Activated B cell treated with CpG ODN at 0.5 μM for 24 hours (primary cell): ENCODE results near the gene CACNG5. TPM values are rescaled to one million over a fixed set of nuclear protein-coding genes. Genes with fewer than 3 reads are reported as not detected.

Source experiments
- ATAC-seq: fragments of 200-7000 bp; cut with Tn5 transposase; one replicate; pipeline ENCODE4 v1.10.0; 2021; ENCODE audit warnings: low read depth, mild to moderate bottlenecking, moderate library complexity
- CTCF ChIA-PET: fragments of 350-600 bp; sonication (Branson Sonifier 250); formaldehyde crosslinking; loops from one replicate; lab custom pipeline; 2021; ENCODE audit warnings: antibody characterized with exemption; lab: Charles Lee
- POLR2A ChIA-PET: fragments of 350-600 bp; sonication (Branson Sonifier 250); formaldehyde crosslinking; loops from one replicate; lab custom pipeline; 2021; ENCODE audit warnings: antibody characterized with exemption; lab: Charles Lee
- DNase-seq: peaks from one replicate; pipeline ENCODE4 v3.0.0; 2022
- H3K27ac Mint-ChIP-seq: one replicate; pipeline ENCODE4 v1.8.0; 2020; ENCODE audit warnings: mixed read lengths
- H3K27me3 Mint-ChIP-seq: one replicate; pipeline ENCODE4 v1.8.0; 2021; ENCODE audit warnings: mixed read lengths
- H3K36me3 Mint-ChIP-seq: one replicate; pipeline ENCODE4 v1.8.0; 2021; ENCODE audit warnings: low read depth, mixed read lengths
- H3K4me1 Mint-ChIP-seq: one replicate; pipeline ENCODE4 v1.8.0; 2021; ENCODE audit warnings: mixed read lengths
- H3K4me3 Mint-ChIP-seq: one replicate; pipeline ENCODE4 v1.8.0; 2020; ENCODE audit warnings: mild to moderate bottlenecking, mixed read lengths
- H3K9me3 Mint-ChIP-seq: one replicate; pipeline ENCODE4 v1.8.0; 2020; ENCODE audit warnings: mixed read lengths
- CTCF ChIP-seq: fragments of 200-600 bp; IDR thresholded peaks from one replicate; pipeline ENCODE4 v1.8.0; 2022; ENCODE audit warnings: antibody characterized with exemption, mild to moderate bottlenecking
- intact Hi-C: fragments of 100-400 bp; cut with micrococcal nuclease; formaldehyde crosslinking; loops from one replicate; pipeline ENCODE4 v1.15.1; 2024
- total RNA-seq: library from RNA; stranded (reverse); gene quantifications from 2 replicates; pipeline ENCODE4 v1.2.3, GENCODE V29; 2022

CACNG5 gene
- total RNA-seq, 1 donor from 2014 or later = not detected

- ChIA-PET CTCF (no interaction called here), POLR2A (no interaction called here)
- no peak for TF ChIP-seq CTCF
- no peak for DNase-seq
- no peak overlapping the region for H3K4me3 Mint-ChIP-seq
- H3K27me3 Mint-ChIP-seq = peaks cover 17% of the 10 kb centered on the region
- no peaks in the 10 kb centered on the region for H3K36me3 Mint-ChIP-seq
- H3K9me3 Mint-ChIP-seq = no peaks in the 10 kb centered on the region
- ATAC-seq = no peak
- intact Hi-C loops = no loop called here
- H3K27ac Mint-ChIP-seq = no peak overlapping the region
- H3K4me1 Mint-ChIP-seq = no peaks in the 10 kb centered on the region
Measured at GRCh38 chr17:66840061-66840460, 5.1 kb downstream of the CACNG5 start.

GRCh38 chr17:66841328-66841727, 6.4 kb downstream of the CACNG5 start:
- ATAC-seq = no peak
- H3K36me3 Mint-ChIP-seq = no peaks in the 10 kb centered on the region
- H3K27ac Mint-ChIP-seq = no peak overlapping the region
- no peaks in the 10 kb centered on the region for H3K4me1 Mint-ChIP-seq
- ChIA-PET CTCF (no interaction called here), POLR2A (no interaction called here)
- no peak overlapping the region for H3K4me3 Mint-ChIP-seq
- H3K9me3 Mint-ChIP-seq = no peaks in the 10 kb centered on the region
- peaks cover 12% of the 10 kb centered on the region for H3K27me3 Mint-ChIP-seq
- intact Hi-C loops = no loop called here
- no peak for DNase-seq
- no peak for TF ChIP-seq CTCF

DNA sequence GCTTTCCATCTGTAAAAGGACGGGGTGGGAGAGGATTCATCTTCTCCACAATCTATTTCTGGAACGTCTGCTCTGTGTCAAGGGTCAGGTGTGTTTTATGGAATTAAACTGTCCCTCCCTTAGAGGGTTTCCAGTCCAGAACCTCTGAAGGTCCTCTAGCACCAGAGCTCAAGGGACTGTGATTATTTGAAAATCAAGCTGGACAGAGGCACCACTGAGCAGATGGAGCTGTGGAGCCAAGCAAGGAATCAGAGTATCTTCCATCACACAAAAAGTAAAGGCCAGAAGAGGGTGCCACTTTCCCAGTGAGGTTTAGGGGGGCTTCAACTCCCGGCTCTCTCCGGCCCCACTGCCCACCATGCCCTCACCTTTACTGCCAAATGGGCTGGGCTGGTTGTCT, 6.8 kb downstream of the CACNG5 start:
- ChIA-PET POLR2A (no interaction called here), CTCF (no interaction called here)
- Mint-ChIP-seq H3K27ac (no peak overlapping the region), H3K27me3 (peaks cover 8% of the 10 kb centered on the region), H3K36me3 (no peaks in the 10 kb centered on the region), H3K4me1 (no peaks in the 10 kb centered on the region), H3K4me3 (no peak overlapping the region), H3K9me3 (no peaks in the 10 kb centered on the region)
- intact Hi-C loops = no loop called here
- ATAC-seq = no peak
- no peak for DNase-seq
- TF ChIP-seq CTCF = no peak

GRCh38 chr17:66842505-66842904, 7.6 kb downstream of the CACNG5 start:
- peaks cover 5% of the 10 kb centered on the region for H3K27me3 Mint-ChIP-seq
- no peak for DNase-seq
- H3K27ac Mint-ChIP-seq = no peak overlapping the region
- CTCF ChIA-PET = no interaction called here
- ATAC-seq = no peak
- no peaks in the 10 kb centered on the region for H3K9me3 Mint-ChIP-seq
- intact Hi-C loops = no loop called here
- POLR2A ChIA-PET = no interaction called here
- H3K4me1 Mint-ChIP-seq = no peaks in the 10 kb centered on the region
- no peak for TF ChIP-seq CTCF
- no peaks in the 10 kb centered on the region for H3K36me3 Mint-ChIP-seq
- H3K4me3 Mint-ChIP-seq = no peak overlapping the region

DNA sequence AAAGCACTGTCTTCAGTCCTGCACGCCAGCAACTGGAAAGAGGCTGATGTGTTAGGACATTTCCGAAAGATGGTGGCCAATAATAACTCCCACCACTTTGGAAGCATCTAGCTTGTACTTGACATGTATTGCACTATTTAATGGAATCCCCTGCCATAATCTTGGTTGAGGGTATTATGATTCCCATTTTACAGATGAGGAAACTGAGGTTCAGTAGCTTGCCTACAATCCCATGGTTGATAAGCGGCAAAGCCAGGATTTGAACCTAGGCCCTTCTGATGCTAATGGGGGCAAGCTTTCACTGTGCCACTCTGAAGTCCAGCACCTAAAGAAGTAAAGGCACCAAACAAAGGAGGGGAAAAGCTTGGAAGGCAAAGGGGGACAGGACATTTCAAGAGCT, 8.0 kb downstream of the CACNG5 start:
- Mint-ChIP-seq H3K27ac (no peak overlapping the region), H3K4me1 (no peaks in the 10 kb centered on the region), H3K36me3 (no peaks in the 10 kb centered on the region), H3K4me3 (no peak overlapping the region), H3K27me3 (peaks cover 5% of the 10 kb centered on the region), H3K9me3 (no peaks in the 10 kb centered on the region)
- intact Hi-C loops = no loop called here
- ChIA-PET CTCF (no interaction called here), POLR2A (no interaction called here)
- no peak for TF ChIP-seq CTCF
- no peak for DNase-seq
- ATAC-seq = no peak
